ENCODE data around the gene NACC2.
A peak's percentile ranks its signal among the peaks of the same experiment; 100 is the strongest.

NACC2 gene

DNA sequence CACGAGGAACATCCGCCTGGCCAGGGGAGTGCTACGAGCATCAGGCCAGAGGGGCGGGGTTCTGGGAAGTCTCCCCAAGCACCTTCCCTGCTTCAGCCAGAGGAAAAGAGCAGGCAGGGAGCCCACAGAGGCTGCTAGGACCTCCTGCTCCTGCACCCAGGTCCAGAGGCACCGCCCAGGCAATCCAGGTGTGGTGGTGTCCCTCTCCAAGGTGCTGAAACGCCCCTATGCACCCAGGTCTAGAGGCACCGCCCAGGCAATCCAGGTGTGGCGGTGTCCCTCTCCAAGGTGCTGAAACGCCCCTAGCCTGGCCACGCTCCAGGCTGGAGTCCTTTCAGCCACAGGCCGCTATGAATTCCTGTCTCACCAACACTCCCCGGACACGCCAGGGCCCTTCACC lies 123.2 kb downstream of the NACC2 start:
- POLR2A ChIA-PET: no interaction called here
- H3K27ac ChIP-seq (ENCODE audit: extremely low read depth, low read depth, low read length): no peak overlapping the region
- no peaks in the 10 kb centered on the region for H3K9me3 ChIP-seq (ENCODE audit: control insufficient read depth, insufficient read depth, low read depth, low read length)
- CTCF ChIA-PET: interaction anchor here (0.9 kb wide), 1 partner anchor 151 kb away, joined by 6 read pairs; no protein-coding TSS in a partner anchor
- H3K4me1 ChIP-seq (ENCODE audit: control insufficient read depth, insufficient read depth, low read length): no peaks in the 10 kb centered on the region
- H3K4me3 ChIP-seq (ENCODE audit: low read depth, low read length): no peak overlapping the region
- H3K36me3 ChIP-seq (ENCODE audit: control insufficient read depth in 2 of 2, insufficient read depth in 1 of 2, low read length in 2 of 2): no peaks in the 10 kb centered on the region
- TF ChIP-seq ZNF174 (tag by site-specific recombination; IDR thresholded peaks at IDR 0.05) (no peak), ZNF19 (tag by site-specific recombination; IDR thresholded peaks at IDR 0.05; ENCODE audit: low read depth) (no peak), ZNF610 (tag by site-specific recombination; IDR thresholded peaks at IDR 0.05; ENCODE audit: borderline replicate concordance) (no peak), ZNF785 (tag by site-specific recombination; IDR thresholded peaks at IDR 0.05) (no peak), EGR2 (tag by site-specific recombination; IDR thresholded peaks at IDR 0.05; ENCODE audit: low read depth) (no peak), ZNF600 (tag by site-specific recombination; IDR thresholded peaks at IDR 0.05) (no peak), ZFP69B (tag by site-specific recombination; IDR thresholded peaks at IDR 0.05) (no peak), HOXD13 (CRISPR knock-in tag; IDR thresholded peaks at IDR 0.05; ENCODE audit: borderline replicate concordance) (no peak; the same call in 1 of the 2 replicates), YY2 (tag by site-specific recombination; IDR thresholded peaks at IDR 0.05) (no peak), ZNF530 (tag by site-specific recombination; IDR thresholded peaks at IDR 0.05; ENCODE audit: low read depth) (no peak), ZNF561 (tag by site-specific recombination; IDR thresholded peaks at IDR 0.05; ENCODE audit: borderline replicate concordance) (no peak), GLI2 (tag by site-specific recombination; IDR thresholded peaks at IDR 0.05; ENCODE audit: borderline replicate concordance, low read depth) (no peak), ZNF311 (tag by site-specific recombination; IDR thresholded peaks at IDR 0.05; ENCODE audit: borderline replicate concordance) (no peak), ZNF274 (IDR thresholded peaks at IDR 0.05; ENCODE audit: low read length) (no peak), ZNF274 (tag by site-specific recombination; IDR thresholded peaks at IDR 0.05; ENCODE audit: borderline replicate concordance) (no peak), ZNF777 (tag by site-specific recombination; IDR thresholded peaks at IDR 0.05; ENCODE audit: borderline replicate concordance) (no peak), ZEB2 (tag by site-specific recombination; IDR thresholded peaks at IDR 0.05) (0 out of 2 replicates have a peak, but pooled peaks have one; percentile 49), ZNF677 (tag by site-specific recombination; IDR thresholded peaks at IDR 0.05) (no peak), ZFHX2 (tag by site-specific recombination; conservative IDR thresholded peaks at IDR 0.05) (no peak), ZNF830 (tag by site-specific recombination; IDR thresholded peaks at IDR 0.05; ENCODE audit: low read depth) (no peak), ZBTB17 (tag by site-specific recombination; IDR thresholded peaks at IDR 0.05) (no peak), HOXA7 (CRISPR knock-in tag; IDR thresholded peaks at IDR 0.05; ENCODE audit: borderline replicate concordance) (no peak), KLF16 (tag by site-specific recombination; IDR thresholded peaks at IDR 0.05) (no peak)
- TF ChIP-seq, protein P1, sequence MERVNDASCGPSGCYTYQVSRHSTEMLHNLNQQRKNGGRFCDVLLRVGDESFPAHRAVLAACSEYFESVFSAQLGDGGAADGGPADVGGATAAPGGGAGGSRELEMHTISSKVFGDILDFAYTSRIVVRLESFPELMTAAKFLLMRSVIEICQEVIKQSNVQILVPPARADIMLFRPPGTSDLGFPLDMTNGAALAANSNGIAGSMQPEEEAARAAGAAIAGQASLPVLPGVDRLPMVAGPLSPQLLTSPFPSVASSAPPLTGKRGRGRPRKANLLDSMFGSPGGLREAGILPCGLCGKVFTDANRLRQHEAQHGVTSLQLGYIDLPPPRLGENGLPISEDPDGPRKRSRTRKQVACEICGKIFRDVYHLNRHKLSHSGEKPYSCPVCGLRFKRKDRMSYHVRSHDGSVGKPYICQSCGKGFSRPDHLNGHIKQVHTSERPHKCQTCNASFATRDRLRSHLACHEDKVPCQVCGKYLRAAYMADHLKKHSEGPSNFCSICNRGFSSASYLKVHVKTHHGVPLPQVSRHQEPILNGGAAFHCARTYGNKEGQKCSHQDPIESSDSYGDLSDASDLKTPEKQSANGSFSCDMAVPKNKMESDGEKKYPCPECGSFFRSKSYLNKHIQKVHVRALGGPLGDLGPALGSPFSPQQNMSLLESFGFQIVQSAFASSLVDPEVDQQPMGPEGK (tag by site-specific recombination; IDR thresholded peaks at IDR 0.05): no peak
- TF ChIP-seq, protein P2, sequence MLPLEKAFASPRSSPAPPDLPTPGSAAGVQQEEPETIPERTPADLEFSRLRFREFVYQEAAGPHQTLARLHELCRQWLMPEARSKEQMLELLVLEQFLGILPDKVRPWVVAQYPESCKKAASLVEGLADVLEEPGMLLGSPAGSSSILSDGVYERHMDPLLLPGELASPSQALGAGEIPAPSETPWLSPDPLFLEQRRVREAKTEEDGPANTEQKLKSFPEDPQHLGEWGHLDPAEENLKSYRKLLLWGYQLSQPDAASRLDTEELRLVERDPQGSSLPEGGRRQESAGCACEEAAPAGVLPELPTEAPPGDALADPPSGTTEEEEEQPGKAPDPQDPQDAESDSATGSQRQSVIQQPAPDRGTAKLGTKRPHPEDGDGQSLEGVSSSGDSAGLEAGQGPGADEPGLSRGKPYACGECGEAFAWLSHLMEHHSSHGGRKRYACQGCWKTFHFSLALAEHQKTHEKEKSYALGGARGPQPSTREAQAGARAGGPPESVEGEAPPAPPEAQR (tag by site-specific recombination; IDR thresholded peaks at IDR 0.05): no peak
- TF ChIP-seq, protein P3, sequence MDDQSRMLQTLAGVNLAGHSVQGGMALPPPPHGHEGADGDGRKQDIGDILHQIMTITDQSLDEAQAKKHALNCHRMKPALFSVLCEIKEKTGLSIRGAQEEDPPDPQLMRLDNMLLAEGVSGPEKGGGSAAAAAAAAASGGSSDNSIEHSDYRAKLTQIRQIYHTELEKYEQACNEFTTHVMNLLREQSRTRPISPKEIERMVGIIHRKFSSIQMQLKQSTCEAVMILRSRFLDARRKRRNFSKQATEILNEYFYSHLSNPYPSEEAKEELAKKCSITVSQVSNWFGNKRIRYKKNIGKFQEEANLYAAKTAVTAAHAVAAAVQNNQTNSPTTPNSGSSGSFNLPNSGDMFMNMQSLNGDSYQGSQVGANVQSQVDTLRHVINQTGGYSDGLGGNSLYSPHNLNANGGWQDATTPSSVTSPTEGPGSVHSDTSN (CRISPR knock-in tag; IDR thresholded peaks at IDR 0.05): 0 out of 2 replicates have a peak, but pooled peaks have one; percentile 41
- TF ChIP-seq, protein P4, sequence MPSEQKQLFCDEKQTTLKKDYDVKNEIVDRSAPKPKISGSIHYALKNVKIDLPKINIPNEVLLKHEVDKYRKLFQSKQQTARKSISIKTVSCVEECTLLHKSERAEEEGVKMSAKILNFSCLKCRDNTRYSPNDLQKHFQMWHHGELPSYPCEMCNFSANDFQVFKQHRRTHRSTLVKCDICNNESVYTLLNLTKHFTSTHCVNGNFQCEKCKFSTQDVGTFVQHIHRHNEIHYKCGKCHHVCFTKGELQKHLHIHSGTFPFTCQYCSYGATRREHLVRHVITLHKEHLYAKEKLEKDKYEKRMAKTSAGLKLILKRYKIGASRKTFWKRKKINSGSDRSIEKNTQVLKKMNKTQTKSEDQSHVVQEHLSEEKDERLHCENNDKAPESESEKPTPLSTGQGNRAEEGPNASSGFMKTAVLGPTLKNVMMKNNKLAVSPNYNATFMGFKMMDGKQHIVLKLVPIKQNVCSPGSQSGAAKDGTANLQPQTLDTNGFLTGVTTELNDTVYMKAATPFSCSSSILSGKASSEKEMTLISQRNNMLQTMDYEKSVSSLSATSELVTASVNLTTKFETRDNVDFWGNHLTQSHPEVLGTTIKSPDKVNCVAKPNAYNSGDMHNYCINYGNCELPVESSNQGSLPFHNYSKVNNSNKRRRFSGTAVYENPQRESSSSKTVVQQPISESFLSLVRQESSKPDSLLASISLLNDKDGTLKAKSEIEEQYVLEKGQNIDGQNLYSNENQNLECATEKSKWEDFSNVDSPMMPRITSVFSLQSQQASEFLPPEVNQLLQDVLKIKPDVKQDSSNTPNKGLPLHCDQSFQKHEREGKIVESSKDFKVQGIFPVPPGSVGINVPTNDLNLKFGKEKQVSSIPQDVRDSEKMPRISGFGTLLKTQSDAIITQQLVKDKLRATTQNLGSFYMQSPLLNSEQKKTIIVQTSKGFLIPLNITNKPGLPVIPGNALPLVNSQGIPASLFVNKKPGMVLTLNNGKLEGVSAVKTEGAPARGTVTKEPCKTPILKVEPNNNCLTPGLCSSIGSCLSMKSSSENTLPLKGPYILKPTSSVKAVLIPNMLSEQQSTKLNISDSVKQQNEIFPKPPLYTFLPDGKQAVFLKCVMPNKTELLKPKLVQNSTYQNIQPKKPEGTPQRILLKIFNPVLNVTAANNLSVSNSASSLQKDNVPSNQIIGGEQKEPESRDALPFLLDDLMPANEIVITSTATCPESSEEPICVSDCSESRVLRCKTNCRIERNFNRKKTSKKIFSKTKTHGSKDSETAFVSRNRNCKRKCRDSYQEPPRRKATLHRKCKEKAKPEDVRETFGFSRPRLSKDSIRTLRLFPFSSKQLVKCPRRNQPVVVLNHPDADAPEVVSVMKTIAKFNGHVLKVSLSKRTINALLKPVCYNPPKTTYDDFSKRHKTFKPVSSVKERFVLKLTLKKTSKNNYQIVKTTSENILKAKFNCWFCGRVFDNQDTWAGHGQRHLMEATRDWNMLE (tag by site-specific recombination; conservative IDR thresholded peaks at IDR 0.05; ENCODE audit: low read depth): no peak
- TF ChIP-seq, protein P5, sequence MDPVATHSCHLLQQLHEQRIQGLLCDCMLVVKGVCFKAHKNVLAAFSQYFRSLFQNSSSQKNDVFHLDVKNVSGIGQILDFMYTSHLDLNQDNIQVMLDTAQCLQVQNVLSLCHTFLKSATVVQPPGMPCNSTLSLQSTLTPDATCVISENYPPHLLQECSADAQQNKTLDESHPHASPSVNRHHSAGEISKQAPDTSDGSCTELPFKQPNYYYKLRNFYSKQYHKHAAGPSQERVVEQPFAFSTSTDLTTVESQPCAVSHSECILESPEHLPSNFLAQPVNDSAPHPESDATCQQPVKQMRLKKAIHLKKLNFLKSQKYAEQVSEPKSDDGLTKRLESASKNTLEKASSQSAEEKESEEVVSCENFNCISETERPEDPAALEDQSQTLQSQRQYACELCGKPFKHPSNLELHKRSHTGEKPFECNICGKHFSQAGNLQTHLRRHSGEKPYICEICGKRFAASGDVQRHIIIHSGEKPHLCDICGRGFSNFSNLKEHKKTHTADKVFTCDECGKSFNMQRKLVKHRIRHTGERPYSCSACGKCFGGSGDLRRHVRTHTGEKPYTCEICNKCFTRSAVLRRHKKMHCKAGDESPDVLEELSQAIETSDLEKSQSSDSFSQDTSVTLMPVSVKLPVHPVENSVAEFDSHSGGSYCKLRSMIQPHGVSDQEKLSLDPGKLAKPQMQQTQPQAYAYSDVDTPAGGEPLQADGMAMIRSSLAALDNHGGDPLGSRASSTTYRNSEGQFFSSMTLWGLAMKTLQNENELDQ (tag by site-specific recombination; IDR thresholded peaks at IDR 0.05; ENCODE audit: low read depth): no peak

Measured in HEK293 (cell line).